Measurements from ENCODE around the gene SIL1. TPM values are rescaled to one million over a fixed set of nuclear protein-coding genes. Genes with fewer than 3 reads are reported as not detected.

The SIL1 gene
- total and polyA plus RNA-seq, 7 donors: 7.8 to 60.8 (median 33.0) TPM

DNA sequence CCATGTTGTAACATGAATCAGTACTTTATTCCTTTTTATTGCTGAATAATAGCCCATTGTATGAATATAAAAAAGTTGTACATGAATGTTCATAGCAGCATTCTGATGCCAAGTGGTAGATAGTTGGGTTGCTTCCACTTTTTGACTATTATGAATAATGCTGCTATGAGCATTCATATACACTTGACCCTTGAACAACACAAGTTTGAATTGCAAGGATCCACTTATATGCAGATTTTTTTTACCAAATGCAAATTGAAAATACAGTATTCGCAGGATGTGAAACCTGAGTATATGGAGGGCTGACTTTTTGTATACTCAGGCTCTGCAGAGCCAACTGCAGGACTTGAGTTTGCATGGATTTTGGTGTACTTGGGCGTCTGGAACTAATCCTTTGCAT, 14.7 kb upstream of the SIL1 start:
- H3K4me1 ChIP-seq: no peaks in the 10 kb centered on the region
- no peaks in the 10 kb centered on the region for H3K9me3 ChIP-seq
- H3K27me3 ChIP-seq: no peaks in the 10 kb centered on the region
- TF ChIP-seq POLR2AphosphoS5 (IDR thresholded peaks at IDR 0.05): no peak
- TF ChIP-seq, protein P1, sequence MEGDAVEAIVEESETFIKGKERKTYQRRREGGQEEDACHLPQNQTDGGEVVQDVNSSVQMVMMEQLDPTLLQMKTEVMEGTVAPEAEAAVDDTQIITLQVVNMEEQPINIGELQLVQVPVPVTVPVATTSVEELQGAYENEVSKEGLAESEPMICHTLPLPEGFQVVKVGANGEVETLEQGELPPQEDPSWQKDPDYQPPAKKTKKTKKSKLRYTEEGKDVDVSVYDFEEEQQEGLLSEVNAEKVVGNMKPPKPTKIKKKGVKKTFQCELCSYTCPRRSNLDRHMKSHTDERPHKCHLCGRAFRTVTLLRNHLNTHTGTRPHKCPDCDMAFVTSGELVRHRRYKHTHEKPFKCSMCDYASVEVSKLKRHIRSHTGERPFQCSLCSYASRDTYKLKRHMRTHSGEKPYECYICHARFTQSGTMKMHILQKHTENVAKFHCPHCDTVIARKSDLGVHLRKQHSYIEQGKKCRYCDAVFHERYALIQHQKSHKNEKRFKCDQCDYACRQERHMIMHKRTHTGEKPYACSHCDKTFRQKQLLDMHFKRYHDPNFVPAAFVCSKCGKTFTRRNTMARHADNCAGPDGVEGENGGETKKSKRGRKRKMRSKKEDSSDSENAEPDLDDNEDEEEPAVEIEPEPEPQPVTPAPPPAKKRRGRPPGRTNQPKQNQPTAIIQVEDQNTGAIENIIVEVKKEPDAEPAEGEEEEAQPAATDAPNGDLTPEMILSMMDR (IDR thresholded peaks at IDR 0.05): no peak
- no peak for TF ChIP-seq EP300 (IDR thresholded peaks at IDR 0.05)
- TF ChIP-seq POLR2A (IDR thresholded peaks at IDR 0.05): no peak
- no peak overlapping the region for H3K27ac ChIP-seq
- H3K4me3 ChIP-seq: no peak overlapping the region
- intact Hi-C loops (cut with DNase I): no loop called here
- H3K36me3 ChIP-seq: no peaks in the 10 kb centered on the region
- no peak for DNase-seq
- 81 to 92% methylated on average over 2 of the region's 2 CpGs for WGBS, 2 donors

- Histone ChIP-seq H3K27me3 (no peaks in the 10 kb centered on the region), H3K36me3 (no peaks in the 10 kb centered on the region), H3K9me3 (no peaks in the 10 kb centered on the region), H3K4me1 (no peaks in the 10 kb centered on the region), H3K27ac (no peak overlapping the region), H3K4me3 (no peak overlapping the region)
- TF ChIP-seq EP300 (IDR thresholded peaks at IDR 0.05): no peak
- intact Hi-C loops (cut with DNase I): no loop called here
- DNase-seq: no peak
- 70 to 86% methylated on average over 3 of the region's 3 CpGs for WGBS, 2 donors
Measured at GRCh38 chr5:139212486-139212885, 14.3 kb upstream of the SIL1 start.

- intact Hi-C loops (cut with DNase I): no loop called here
- no peaks in the 10 kb centered on the region for H3K9me3 ChIP-seq
- WGBS, 2 donors: 19 to 65% methylated on average over 4 of the region's 4 CpGs
- no peaks in the 10 kb centered on the region for H3K27me3 ChIP-seq
- DNase-seq: no peak
- H3K4me1 ChIP-seq: no peaks in the 10 kb centered on the region
- no peak overlapping the region for H3K27ac ChIP-seq
- TF ChIP-seq, protein P1 (IDR thresholded peaks at IDR 0.05): no peak
- H3K4me3 ChIP-seq: no peak overlapping the region
- no peaks in the 10 kb centered on the region for H3K36me3 ChIP-seq
Measured at GRCh38 chr5:139210585-139210984, 12.4 kb upstream of the SIL1 start.

DNA sequence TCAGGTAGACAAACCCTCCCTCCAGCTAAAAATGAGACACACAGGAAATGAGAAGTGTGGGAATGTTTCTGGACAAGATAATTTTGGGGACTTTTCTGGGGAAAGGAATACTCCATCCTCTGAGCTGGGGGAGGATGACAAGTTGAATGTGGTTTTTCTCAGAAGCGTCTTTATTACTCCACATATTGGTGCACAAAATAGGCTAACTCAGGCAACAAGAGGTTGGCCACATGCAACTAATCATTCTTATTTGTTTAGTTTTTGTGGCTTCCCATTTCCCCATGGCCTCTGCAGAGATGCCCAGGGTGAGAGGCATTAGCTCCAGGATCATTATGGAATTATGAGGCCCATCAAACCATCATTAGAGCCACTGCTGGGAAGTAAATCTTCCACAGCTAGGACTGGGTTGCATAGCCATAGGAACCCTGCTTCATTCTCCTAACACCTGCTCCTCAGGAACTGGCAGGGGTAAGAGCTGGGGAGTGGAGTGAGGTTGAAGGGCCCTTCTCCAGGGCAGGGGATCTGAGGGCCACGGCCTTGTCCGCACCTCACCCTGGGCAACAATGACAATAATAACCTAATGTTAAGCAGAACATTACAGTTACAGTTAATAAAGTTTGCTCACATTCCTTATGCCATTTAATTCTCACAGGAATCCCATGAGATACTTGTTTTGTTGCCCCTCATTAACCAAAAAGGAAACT, 9.3 kb upstream of the SIL1 start:
- Histone ChIP-seq H3K27me3 (no peaks in the 10 kb centered on the region), H3K9me3 (no peaks in the 10 kb centered on the region), H3K4me3 (no peak overlapping the region), H3K36me3 (no peaks in the 10 kb centered on the region), H3K27ac (no peak overlapping the region), H3K4me1 (peaks cover 0 to 5% (median 0%) of the 10 kb centered on the region in 4 donors)
- no peak for DNase-seq
- 94 to 95% methylated on average over 3 of the region's 3 CpGs for WGBS, 2 donors
- intact Hi-C loops (cut with DNase I): no loop called here
- TF ChIP-seq POLR2A (IDR thresholded peaks at IDR 0.05) (no peak), EP300 (IDR thresholded peaks at IDR 0.05) (no peak), POLR2AphosphoS5 (IDR thresholded peaks at IDR 0.05) (no peak)
- TF ChIP-seq, protein P1 (IDR thresholded peaks at IDR 0.05): no peak

DNA sequence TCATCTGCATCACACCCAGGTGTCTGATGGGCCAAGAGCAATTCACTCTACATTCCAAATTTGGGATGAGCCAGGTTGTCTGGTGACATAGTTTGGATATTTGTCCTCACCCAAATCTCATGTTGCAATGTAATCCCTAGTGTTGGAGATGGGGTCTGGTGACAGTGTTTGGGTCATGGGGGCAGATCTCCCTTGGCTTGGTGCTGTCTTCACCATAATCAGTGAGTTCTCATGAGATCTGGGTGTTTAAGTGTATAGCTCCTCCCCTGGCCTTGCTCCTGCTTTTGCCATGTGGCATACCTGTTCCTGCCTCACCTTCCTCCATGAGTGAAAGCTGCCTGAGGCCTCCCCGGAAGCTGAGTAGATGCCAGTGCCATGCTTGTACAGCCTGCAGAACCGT, 7.4 kb upstream of the SIL1 start:
- peaks cover 0 to 5% (median 0%) of the 10 kb centered on the region in 4 donors for H3K4me1 ChIP-seq
- H3K27me3 ChIP-seq: no peaks in the 10 kb centered on the region
- no peak overlapping the region for H3K4me3 ChIP-seq
- intact Hi-C loops (cut with DNase I): no loop called here
- TF ChIP-seq POLR2A (IDR thresholded peaks at IDR 0.05): no peak
- TF ChIP-seq, protein P1 (IDR thresholded peaks at IDR 0.05): no peak
- TF ChIP-seq EP300 (IDR thresholded peaks at IDR 0.05): no peak
- TF ChIP-seq POLR2AphosphoS5 (IDR thresholded peaks at IDR 0.05): no peak
- no peak for DNase-seq
- H3K36me3 ChIP-seq: no peaks in the 10 kb centered on the region
- H3K27ac ChIP-seq: no peak overlapping the region
- no peaks in the 10 kb centered on the region for H3K9me3 ChIP-seq
- WGBS, 2 donors: 91% methylated on average over 2 of the region's 2 CpGs
